ENCODE data around the gene MTHFD2. TPM values are rescaled to one million over a fixed set of nuclear protein-coding genes. Genes with fewer than 3 reads are reported as not detected.

Gene MTHFD2
- total and polyA plus RNA-seq, 2 experiments from 2014 or later: 40.1 to 126 TPM

GRCh38 chr2:74201196-74201595 lies 2.8 kb downstream of the MTHFD2 start:
- Histone ChIP-seq H2AFZ (no peak overlapping the region), H3K27me3 (no peaks in the 10 kb centered on the region), H3K4me1 (ENCODE audit: insufficient read depth) (peaks cover 11% of the 10 kb centered on the region), H3K79me2 (peaks cover 66% of the 10 kb centered on the region), H3K4me3 (no peak overlapping the region), H3K4me2 (peak overlapping the region; percentile 78), H3K9me2 (replicated peaks; ENCODE audit: insufficient read depth) (no peaks in the 10 kb centered on the region), H4K20me1 (ENCODE audit: insufficient read depth, poor library complexity, severe bottlenecking) (peaks cover 62% of the 10 kb centered on the region), H3K27ac (no peak overlapping the region), H3K36me3 (replicated peaks; ENCODE audit: insufficient read depth, low read depth) (no peaks in the 10 kb centered on the region), H3K9me3 (ENCODE audit: low read depth) (no peaks in the 10 kb centered on the region)
- 94% methylated on average over 3 of the region's 3 CpGs for WGBS (ENCODE audit: low lambda C conversion rate, missing lambda C conversion rate)
- no peak for DNase-seq (ENCODE audit: low spot score)
- TF ChIP-seq CTCF (IDR thresholded peaks at IDR 0.05; ENCODE audit: poor library complexity): no peak
- TF ChIP-seq EZH2phosphoT487 (IDR thresholded peaks at IDR 0.05; ENCODE audit: low read depth, severe bottlenecking, unreplicated experiment): no peak
- no peak for TF ChIP-seq EZH2 (IDR thresholded peaks at IDR 0.05; ENCODE audit: borderline replicate concordance)

- Histone ChIP-seq H3K4me2 (peak overlapping the region; percentile 78), H3K79me2 (peaks cover 70% of the 10 kb centered on the region), H3K4me3 (no peak overlapping the region), H3K9me3 (ENCODE audit: low read depth) (no peaks in the 10 kb centered on the region), H3K9me2 (replicated peaks; ENCODE audit: insufficient read depth) (no peaks in the 10 kb centered on the region), H2AFZ (no peak overlapping the region), H4K20me1 (ENCODE audit: insufficient read depth, poor library complexity, severe bottlenecking) (peaks cover 66% of the 10 kb centered on the region), H3K27me3 (no peaks in the 10 kb centered on the region), H3K4me1 (ENCODE audit: insufficient read depth) (peaks cover 15% of the 10 kb centered on the region), H3K36me3 (replicated peaks; ENCODE audit: insufficient read depth, low read depth) (no peaks in the 10 kb centered on the region), H3K27ac (no peak overlapping the region)
- no peak for DNase-seq (ENCODE audit: low spot score)
- no peak for TF ChIP-seq CTCF (IDR thresholded peaks at IDR 0.05; ENCODE audit: poor library complexity)
- WGBS (ENCODE audit: low lambda C conversion rate, missing lambda C conversion rate): 53% methylated on average over 1 of the region's 1 CpG
Observed at GRCh38 chr2:74201596-74201995, 3.2 kb downstream of the MTHFD2 start.

DNA sequence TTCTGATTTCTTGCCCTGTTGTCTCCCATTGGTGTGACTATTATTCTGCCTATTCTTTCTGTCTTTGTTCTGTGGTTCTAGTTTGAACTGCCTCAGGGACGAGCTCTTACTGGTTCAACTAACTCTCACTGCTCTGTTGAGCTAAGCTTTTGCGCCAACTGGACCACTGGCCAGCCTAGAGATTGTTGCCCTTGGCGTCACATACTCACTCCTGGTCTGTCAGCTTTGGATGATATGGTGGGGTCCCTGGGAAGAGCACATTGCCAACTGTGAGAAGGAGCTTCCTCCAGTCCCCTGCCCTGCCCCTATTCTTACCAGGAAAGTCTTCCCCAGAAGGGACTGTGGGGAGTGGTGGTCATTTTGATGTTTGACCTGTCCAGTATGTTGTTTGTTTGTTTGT lies 6.0 kb downstream of the MTHFD2 start:
- Histone ChIP-seq H3K9me3 (ENCODE audit: low read depth) (no peaks in the 10 kb centered on the region), H3K4me3 (no peak overlapping the region), H3K27ac (no peak overlapping the region), H3K9me2 (replicated peaks; ENCODE audit: insufficient read depth) (no peaks in the 10 kb centered on the region), H3K36me3 (replicated peaks; ENCODE audit: insufficient read depth, low read depth) (no peaks in the 10 kb centered on the region), H4K20me1 (ENCODE audit: insufficient read depth, poor library complexity, severe bottlenecking) (peaks cover 82% of the 10 kb centered on the region), H3K4me1 (ENCODE audit: insufficient read depth) (peaks cover 15% of the 10 kb centered on the region), H3K27me3 (no peaks in the 10 kb centered on the region), H3K79me2 (peaks cover 95% of the 10 kb centered on the region), H2AFZ (no peak overlapping the region), H3K4me2 (no peak overlapping the region)
- 95% methylated on average over 3 of the region's 3 CpGs for WGBS (ENCODE audit: low lambda C conversion rate, missing lambda C conversion rate)
- DNase-seq (ENCODE audit: low spot score): no peak
- TF ChIP-seq CTCF (IDR thresholded peaks at IDR 0.05; ENCODE audit: poor library complexity): no peak
- no peak for TF ChIP-seq EZH2phosphoT487 (IDR thresholded peaks at IDR 0.05; ENCODE audit: low read depth, severe bottlenecking, unreplicated experiment)
- no peak for TF ChIP-seq EZH2 (IDR thresholded peaks at IDR 0.05; ENCODE audit: borderline replicate concordance)

DNA sequence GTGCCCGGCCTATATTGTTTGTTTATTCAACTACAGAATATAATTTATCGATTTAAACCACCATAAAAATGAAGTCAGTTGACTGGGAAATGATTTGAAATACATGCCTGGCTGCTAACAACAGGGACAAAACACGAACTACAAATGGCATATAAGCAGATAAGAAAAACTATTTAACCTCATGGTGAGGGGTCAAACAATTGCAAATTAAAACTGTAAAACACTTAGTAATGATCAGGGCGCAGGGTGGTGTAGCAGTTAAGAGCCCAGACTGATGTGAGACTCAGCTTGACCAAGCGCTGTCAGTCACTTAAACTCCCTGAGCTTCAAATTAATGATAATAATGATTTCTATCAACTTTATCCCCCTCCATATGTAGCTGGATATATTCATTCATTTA lies 6.7 kb downstream of the MTHFD2 start:
- DNase-seq (ENCODE audit: low spot score): no peak

More for the DNA sequence above, 6.7 kb downstream of the MTHFD2 start:
- TF ChIP-seq EZH2 (IDR thresholded peaks at IDR 0.05; ENCODE audit: borderline replicate concordance) (no peak), CTCF (IDR thresholded peaks at IDR 0.05; ENCODE audit: poor library complexity) (no peak), EZH2phosphoT487 (IDR thresholded peaks at IDR 0.05; ENCODE audit: low read depth, severe bottlenecking, unreplicated experiment) (no peak)
- WGBS (ENCODE audit: low lambda C conversion rate, missing lambda C conversion rate): 88% methylated on average over 5 of the region's 5 CpGs
- H3K27me3 ChIP-seq: no peaks in the 10 kb centered on the region
- peaks cover 89% of the 10 kb centered on the region for H3K79me2 ChIP-seq
- no peak overlapping the region for H3K4me2 ChIP-seq
- no peaks in the 10 kb centered on the region for H3K9me3 ChIP-seq (ENCODE audit: low read depth)
- peaks cover 15% of the 10 kb centered on the region for H3K4me1 ChIP-seq (ENCODE audit: insufficient read depth)
- no peaks in the 10 kb centered on the region for H3K9me2 ChIP-seq (replicated peaks; ENCODE audit: insufficient read depth)
- H3K4me3 ChIP-seq: no peak overlapping the region
- H2AFZ ChIP-seq: no peak overlapping the region
- H3K27ac ChIP-seq: no peak overlapping the region
- peaks cover 77% of the 10 kb centered on the region for H4K20me1 ChIP-seq (ENCODE audit: insufficient read depth, poor library complexity, severe bottlenecking)
- no peaks in the 10 kb centered on the region for H3K36me3 ChIP-seq (replicated peaks; ENCODE audit: insufficient read depth, low read depth)
